GM18526 (cell line): ENCODE data around the gene OPN1SW.

Experiments
- POLR2A ChIP-seq: IDR thresholded peaks from 3 replicates; pipeline ENCODE4 v1.6.1; 2011; ENCODE audit not compliant: insufficient read length; ENCODE audit errors: extremely low read depth

The OPN1SW gene

GRCh38 chr7:128733278-128733645 is 42.3 kb downstream of the OPN1SW start:
- TF ChIP-seq POLR2A: no peak

GRCh38 chr7:128732521-128733277 is 42.9 kb downstream of the OPN1SW start:
- TF ChIP-seq POLR2A: no peak

GRCh38 chr7:128731184-128731583 is 44.4 kb downstream of the OPN1SW start:
- TF ChIP-seq POLR2A: no peak

GRCh38 chr7:128729494-128729893 is 46.1 kb downstream of the OPN1SW start:
- TF ChIP-seq POLR2A: no peak

GRCh38 chr7:128728598-128728997 is 47.0 kb downstream of the OPN1SW start:
- no peak for TF ChIP-seq POLR2A

GRCh38 chr7:128727239-128727638 is 48.4 kb downstream of the OPN1SW start:
- TF ChIP-seq POLR2A: no peak

- TF ChIP-seq POLR2A: no peak
These were observed 48.9 kb downstream of the OPN1SW start for GRCh38 chr7:128726737-128727072.

- TF ChIP-seq POLR2A: no peak
These were observed 49.4 kb downstream of the OPN1SW start for GRCh38 chr7:128726059-128726736.

- TF ChIP-seq POLR2A: no peak
These were observed 50.1 kb downstream of the OPN1SW start for GRCh38 chr7:128725531-128725930.

GRCh38 chr7:128724743-128725142 is 50.9 kb downstream of the OPN1SW start:
- TF ChIP-seq POLR2A: no peak
